B cell (primary cell): ENCODE results near the gene CCDC68. TPM values are rescaled to one million over a fixed set of nuclear protein-coding genes. Genes with fewer than 3 reads are reported as not detected.

Source experiments
- ATAC-seq: fragments of 200-7000 bp; cut with Tn5 transposase; one replicate; pipeline ENCODE4 v1.10.0; 2021; ENCODE audit warnings: low read depth, mild to moderate bottlenecking, moderate number of reproducible peaks, moderate library complexity
- CTCF ChIA-PET: fragments of 350-600 bp; sonication (Branson Sonifier 250); formaldehyde crosslinking; loops from one replicate; lab custom pipeline; 2021; ENCODE audit warnings: antibody characterized with exemption, inconsistent platforms; lab: Charles Lee
- POLR2A ChIA-PET: fragments of 350-600 bp; sonication (Branson Sonifier 250); formaldehyde crosslinking; loops from one replicate; lab custom pipeline; 2021; ENCODE audit warnings: antibody characterized with exemption; lab: Charles Lee
- DNase-seq: peaks from one replicate; pipeline ENCODE4 v3.0.0; 2013
- H2AFZ ChIP-seq: 2 replicates; pipeline ENCODE4 v1.6.1; 2012; ENCODE audit warnings: mild to moderate bottlenecking, low read depth, low read length; ENCODE audit not compliant: insufficient read depth, poor library complexity, severe bottlenecking
- H3K27ac ChIP-seq, 2 donors: 1 replicate in 1 of 2; 2 replicates in 1 of 2; pipeline ENCODE4 v1.5.1; 2012 to 2013; ENCODE audit warnings: low read length in 2 of 2, mild to moderate bottlenecking in 2 of 2, moderate library complexity in 1 of 2
- H3K27me3 ChIP-seq, 4 experiments: fragments of 200-600 bp in 1 of 4; sonication (generic) in 1 of 4; replicated peaks in 1 of 4; 1 replicate in 2 of 4; 2 replicates in 2 of 4; pipeline versions ENCODE4 v1.6.1 to v1.7.0; 2013 to 2016; ENCODE audit warnings: low read length in 3 of 4, mild to moderate bottlenecking in 2 of 4, mixed read lengths in 1 of 4, moderate library complexity in 1 of 4; ENCODE audit not compliant: insufficient read depth in 4 of 4, control insufficient read depth in 3 of 4; ENCODE audit errors: control extremely low read depth in 1 of 4
- H3K36me3 ChIP-seq, 2 experiments: replicated peaks in 1 of 2; 1 replicate in 1 of 2; 2 replicates in 1 of 2; pipeline versions ENCODE4 v1.6.1 to v1.7.1; 2013; ENCODE audit warnings: low read length in 1 of 2; ENCODE audit not compliant: insufficient read depth in 2 of 2, control insufficient read depth in 1 of 2; ENCODE audit errors: control extremely low read depth in 1 of 2, extremely low read depth in 1 of 2
- H3K4me1 ChIP-seq, 2 donors: fragments of 200-600 bp in 1 of 2; sonication (generic) in 1 of 2; 1 replicate in 1 of 2; 2 replicates in 1 of 2; pipeline versions ENCODE4 v1.5.1 to v1.6.1; 2013 to 2017; ENCODE audit warnings: low read length in 2 of 2; ENCODE audit not compliant: control insufficient read depth in 2 of 2, insufficient read depth in 2 of 2
- H3K4me2 ChIP-seq: replicated peaks from 2 replicates; pipeline ENCODE3; 2012; ENCODE audit warnings: mild to moderate bottlenecking, low read depth, low read length; ENCODE audit not compliant: poor library complexity, severe bottlenecking
- H3K4me3 ChIP-seq, 5 experiments: fragments of 200-600 bp in 1 of 5; sonication (generic) in 1 of 5; 1 replicate in 3 of 5; 2 replicates in 2 of 5; pipeline versions ENCODE4 v1.5.1 to v1.7.0; 2011 to 2016; ENCODE audit warnings: low read length in 4 of 5, mild to moderate bottlenecking in 4 of 5, low read depth in 2 of 5, control low read depth in 1 of 5, moderate library complexity in 1 of 5; ENCODE audit not compliant: insufficient read depth in 1 of 5; ENCODE audit errors: control extremely low read depth in 1 of 5, extremely low read depth in 1 of 5
- H3K79me2 ChIP-seq: fragments of 200-600 bp; sonication (generic); one replicate; pipeline ENCODE4 v1.6.0; 2016; ENCODE audit warnings: low read length; ENCODE audit not compliant: control insufficient read depth, insufficient read depth
- H3K9ac ChIP-seq: fragments of 200-600 bp; sonication (generic); 2 replicates; pipeline ENCODE4 v1.6.1; 2017; ENCODE audit warnings: mild to moderate bottlenecking, low read length, moderate library complexity
- H3K9me3 ChIP-seq, 3 donors: one replicate each; pipeline versions ENCODE4 v1.6.1 to v1.7.1; 2013; ENCODE audit warnings: low read length in 2 of 3; ENCODE audit not compliant: control insufficient read depth in 2 of 3, insufficient read depth in 1 of 3; ENCODE audit errors: control extremely low read depth in 1 of 3
- H4K20me1 ChIP-seq: 2 replicates; pipeline ENCODE4 v1.6.0; 2012; ENCODE audit warnings: mild to moderate bottlenecking, low read length; ENCODE audit not compliant: insufficient read depth, control insufficient read depth, poor library complexity, severe bottlenecking
- H3K27ac Mint-ChIP-seq: one replicate; pipeline ENCODE4 v1.8.0; 2021; ENCODE audit warnings: mixed read lengths
- H3K27me3 Mint-ChIP-seq: one replicate; pipeline ENCODE4 v1.8.0; 2021; ENCODE audit warnings: mixed read lengths
- H3K4me1 Mint-ChIP-seq: one replicate; pipeline ENCODE4 v1.8.0; 2021; ENCODE audit warnings: mixed read lengths
- H3K4me3 Mint-ChIP-seq: one replicate; pipeline ENCODE4 v1.8.0; 2021; ENCODE audit warnings: mixed read lengths
- H3K9me3 Mint-ChIP-seq: one replicate; pipeline ENCODE4 v1.8.0; 2022; ENCODE audit warnings: mixed read lengths; ENCODE audit not compliant: insufficient read depth
- EZH2 ChIP-seq: IDR thresholded peaks from 2 replicates; pipeline ENCODE4 v1.6.1; 2012; ENCODE audit warnings: borderline replicate concordance, low read depth, mild to moderate bottlenecking, moderate library complexity, low read length; ENCODE audit not compliant: insufficient read depth, poor library complexity, severe bottlenecking
- WGBS: methylation state at CpG from one replicate; pipeline ENCODE4 v1.1.5; 2013; ENCODE audit warnings: missing lambda C conversion rate; ENCODE audit not compliant: insufficient coverage; 5-methylcytosine and 5-hydroxymethylcytosine counted together
- intact Hi-C: fragments of 100-400 bp; cut with micrococcal nuclease; formaldehyde crosslinking; loops from one replicate; pipeline ENCODE4 v1.10.0; 2022
- polyA plus RNA-seq: library from polyadenylated mRNA; depleted of rRNA; stranded (reverse); fragments of >200 nt; gene quantifications from 2 replicates; pipeline ENCODE4 v1.2.3, GENCODE V29; 2012
- total RNA-seq, 2 donors: library from RNA; stranded (reverse); fragments of 120-200 nt in 1 of 2; gene quantifications; 1 replicate in 1 of 2; 2 replicates in 1 of 2; pipeline versions ENCODE4 v1.2.3 to v1.2.4, GENCODE V29; 2013 to 2022
- TF ChIP-seq, protein P1 (sequence below): fragments of 200-600 bp; IDR thresholded peaks from one replicate; pipeline ENCODE4 v1.8.0; 2022; ENCODE audit warnings: antibody characterized with exemption, mild to moderate bottlenecking

The CCDC68 gene
- total and polyA plus RNA-seq, 2 donors (not counting 1 experiment from before 2014, with no cell fraction given), result 0.01 to 0.32 TPM

DNA sequence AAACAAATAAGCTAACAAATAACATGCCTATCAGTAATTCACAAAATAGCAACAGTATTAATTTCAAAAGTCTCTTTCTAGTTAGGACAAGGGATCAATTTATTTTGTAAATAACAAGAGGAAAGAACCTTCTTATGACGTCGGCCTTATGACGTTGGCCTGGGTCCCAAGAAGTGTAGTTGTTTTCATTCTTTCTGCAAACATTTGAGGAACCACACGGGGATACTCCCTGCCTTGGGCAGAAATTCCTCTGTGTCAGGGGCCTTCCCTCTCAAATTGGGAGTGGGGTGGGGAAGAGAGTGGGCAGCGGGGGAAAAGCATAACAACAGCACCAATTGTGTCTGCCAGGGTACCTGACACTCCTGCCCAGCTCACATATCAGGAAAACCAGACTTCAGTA, 1.3 kb downstream of the CCDC68 start:
- no peak for TF ChIP-seq EZH2
- TF ChIP-seq, protein P1, sequence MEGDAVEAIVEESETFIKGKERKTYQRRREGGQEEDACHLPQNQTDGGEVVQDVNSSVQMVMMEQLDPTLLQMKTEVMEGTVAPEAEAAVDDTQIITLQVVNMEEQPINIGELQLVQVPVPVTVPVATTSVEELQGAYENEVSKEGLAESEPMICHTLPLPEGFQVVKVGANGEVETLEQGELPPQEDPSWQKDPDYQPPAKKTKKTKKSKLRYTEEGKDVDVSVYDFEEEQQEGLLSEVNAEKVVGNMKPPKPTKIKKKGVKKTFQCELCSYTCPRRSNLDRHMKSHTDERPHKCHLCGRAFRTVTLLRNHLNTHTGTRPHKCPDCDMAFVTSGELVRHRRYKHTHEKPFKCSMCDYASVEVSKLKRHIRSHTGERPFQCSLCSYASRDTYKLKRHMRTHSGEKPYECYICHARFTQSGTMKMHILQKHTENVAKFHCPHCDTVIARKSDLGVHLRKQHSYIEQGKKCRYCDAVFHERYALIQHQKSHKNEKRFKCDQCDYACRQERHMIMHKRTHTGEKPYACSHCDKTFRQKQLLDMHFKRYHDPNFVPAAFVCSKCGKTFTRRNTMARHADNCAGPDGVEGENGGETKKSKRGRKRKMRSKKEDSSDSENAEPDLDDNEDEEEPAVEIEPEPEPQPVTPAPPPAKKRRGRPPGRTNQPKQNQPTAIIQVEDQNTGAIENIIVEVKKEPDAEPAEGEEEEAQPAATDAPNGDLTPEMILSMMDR, result no peak
- Histone ChIP-seq H3K9me3 (peaks cover 0 to 4% (median 0%) of the 10 kb centered on the region in 3 donors), H3K36me3 (no peaks in the 10 kb centered on the region), H4K20me1 (no peaks in the 10 kb centered on the region), H3K4me3 (no peak overlapping the region), H3K4me2 (no peak overlapping the region), H3K27me3 (peaks cover 0 to 19% (median 9%) of the 10 kb centered on the region in 4 experiments), H3K79me2 (no peaks in the 10 kb centered on the region), H2AFZ (no peak overlapping the region), H3K4me1 (peaks cover 2 to 3% of the 10 kb centered on the region in 2 donors), H3K27ac (no peak overlapping the region), H3K9ac (no peak overlapping the region)
- POLR2A ChIA-PET, result no interaction called here
- WGBS, result 100% methylated on average over 1 of the region's 5 CpGs
- Mint-ChIP-seq H3K9me3 (no peaks in the 10 kb centered on the region), H3K27me3 (peaks cover 37% of the 10 kb centered on the region), H3K4me1 (peaks cover 10% of the 10 kb centered on the region), H3K4me3 (no peak overlapping the region), H3K27ac (no peak overlapping the region)
- CTCF ChIA-PET, result no interaction called here
- intact Hi-C loops, result no loop called here
- ATAC-seq (no peak), DNase-seq (no peak)

DNA sequence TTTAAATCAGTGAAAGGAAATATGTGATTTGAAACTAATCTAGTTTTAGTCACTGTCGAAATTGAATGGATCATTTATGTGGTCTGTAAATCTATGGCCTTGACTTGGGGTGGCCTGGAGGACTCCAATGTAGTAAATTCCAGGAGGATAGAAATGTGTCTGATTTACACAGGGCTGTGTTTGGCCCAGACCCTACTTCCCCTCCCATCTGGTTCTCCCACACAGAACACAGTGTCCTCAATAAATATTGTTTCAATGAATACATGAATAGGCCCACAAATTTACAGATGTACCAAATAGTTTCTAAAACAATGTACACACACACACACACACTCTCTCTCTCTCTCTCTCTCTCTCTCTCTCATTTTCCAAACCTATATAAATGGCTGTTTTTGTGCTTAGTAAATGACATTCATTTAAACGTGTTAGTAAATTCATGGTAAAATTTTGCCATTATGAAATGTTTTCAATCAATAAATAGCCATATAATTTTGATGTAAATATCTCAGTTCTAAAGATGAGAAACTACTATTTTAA, 1.9 kb downstream of the CCDC68 start:
- H3K4me1 ChIP-seq, result peaks cover 2 to 3% of the 10 kb centered on the region in 2 donors
- H3K36me3 ChIP-seq, result no peaks in the 10 kb centered on the region
- no peak overlapping the region for H3K9ac ChIP-seq
- ChIA-PET POLR2A (no interaction called here), CTCF (no interaction called here)
- DNase-seq (no peak), ATAC-seq (no peak)
- no peak overlapping the region for H3K4me3 ChIP-seq
- peaks cover 0 to 4% (median 0%) of the 10 kb centered on the region in 3 donors for H3K9me3 ChIP-seq
- no peaks in the 10 kb centered on the region for H3K79me2 ChIP-seq
- H3K4me2 ChIP-seq, result no peak overlapping the region
- peaks cover 0 to 19% (median 9%) of the 10 kb centered on the region in 4 experiments for H3K27me3 ChIP-seq
- intact Hi-C loops, result no loop called here
- Mint-ChIP-seq H3K4me1 (peaks cover 10% of the 10 kb centered on the region), H3K4me3 (no peak overlapping the region), H3K9me3 (no peaks in the 10 kb centered on the region), H3K27me3 (peaks cover 37% of the 10 kb centered on the region), H3K27ac (no peak overlapping the region)
- H4K20me1 ChIP-seq, result no peaks in the 10 kb centered on the region
- no peak overlapping the region for H3K27ac ChIP-seq
- TF ChIP-seq EZH2, result no peak
- TF ChIP-seq, protein P1, result no peak
- no CpG with 5 or more reads among the region's 2 CpGs for WGBS
- H2AFZ ChIP-seq, result no peak overlapping the region
